Prostate gland (tissue), 2 donors: ENCODE data around the gene PLEKHB1. TPM values are rescaled to one million over a fixed set of nuclear protein-coding genes. Genes with fewer than 3 reads are reported as not detected.

Experiments
- DNase-seq: peaks from one replicate; pipeline ENCODE4 v3.0.0-alpha.2; 2019; ENCODE audit warnings: low spot score
- H3K27ac ChIP-seq, 2 donors: fragments of 200-600 bp; sonication (generic); 2 replicates each; pipeline ENCODE4 v1.5.1; 2017 to 2019
- H3K27me3 ChIP-seq: fragments of 200-600 bp; sonication (generic); replicated peaks from 2 replicates; pipeline ENCODE4 v1.5.1; 2019; ENCODE audit not compliant: insufficient read depth
- H3K36me3 ChIP-seq, 2 donors: fragments of 200-600 bp; sonication (generic); 1 replicate in 1 of 2; 2 replicates in 1 of 2; pipeline versions ENCODE4 v1.5.1 to v1.8.1; 2017 to 2019
- H3K4me1 ChIP-seq: fragments of 200-600 bp; sonication (generic); replicated peaks from 2 replicates; pipeline ENCODE4 v1.5.1; 2019
- H3K4me3 ChIP-seq, 2 donors: fragments of 200-600 bp; sonication (generic); 2 replicates each; pipeline ENCODE4 v1.5.1; 2017 to 2019
- H3K9me3 ChIP-seq: fragments of 200-600 bp; sonication (generic); 2 replicates; pipeline ENCODE4 v1.5.1; 2017
- CTCF ChIP-seq, 4 experiments: fragments of 200-600 bp in 2 of 4; fragments of 450-650 bp in 2 of 4; sonication (generic) in 2 of 4; IDR thresholded peaks; 1 replicate in 3 of 4; 2 replicates in 1 of 4; pipeline ENCODE4 v1.5.1; 2016 to 2019; ENCODE audit warnings: antibody characterized with exemption in 4 of 4, mild to moderate bottlenecking in 2 of 4, moderate library complexity in 2 of 4
- POLR2A ChIP-seq: fragments of 450-650 bp; IDR thresholded peaks from one replicate; pipeline ENCODE4 v1.6.1; 2016; ENCODE audit warnings: antibody characterized with exemption, mild to moderate bottlenecking
- POLR2AphosphoS5 ChIP-seq: sonication (generic); formaldehyde crosslinking; IDR thresholded peaks from one replicate; pipeline ENCODE4 v1.6.1; 2017; ENCODE audit warnings: antibody characterized with exemption
- WGBS: methylation state at CpG from one replicate; pipeline ENCODE4 v1.1.5; 2018; 5-methylcytosine and 5-hydroxymethylcytosine counted together
- intact Hi-C: fragments of 100-400 bp; cut with DNase I; formaldehyde crosslinking; loops from one replicate; pipeline ENCODE4 v1.14.2; 2022
- total RNA-seq, 2 donors: library from RNA; depleted of rRNA; stranded (reverse); fragments of >200 nt; gene quantifications; one replicate each; pipeline ENCODE4 v1.1.0, GENCODE V29; 2016

Gene PLEKHB1
- total RNA-seq, 2 donors from 2014 or later, result 30.8 to 64.9 TPM

GRCh38 chr11:73629907-73630306 lies 16.5 kb upstream of the PLEKHB1 start:
- Histone ChIP-seq H3K4me1 (no peaks in the 10 kb centered on the region), H3K27me3 (no peaks in the 10 kb centered on the region), H3K9me3 (no peaks in the 10 kb centered on the region), H3K36me3 (no peaks in the 10 kb centered on the region), H3K27ac (no peak overlapping the region), H3K4me3 (no peak overlapping the region)
- WGBS, result 79% methylated on average over 7 of the region's 7 CpGs
- intact Hi-C loops, result loop anchor here (10.0 kb wide), 1 partner anchor 225 kb away; no protein-coding TSS in a partner anchor
- no peak for TF ChIP-seq POLR2A
- no peak for TF ChIP-seq POLR2AphosphoS5
- no peak for TF ChIP-seq CTCF (IDR thresholded peaks at IDR 0.05)
- DNase-seq, result no peak

DNA sequence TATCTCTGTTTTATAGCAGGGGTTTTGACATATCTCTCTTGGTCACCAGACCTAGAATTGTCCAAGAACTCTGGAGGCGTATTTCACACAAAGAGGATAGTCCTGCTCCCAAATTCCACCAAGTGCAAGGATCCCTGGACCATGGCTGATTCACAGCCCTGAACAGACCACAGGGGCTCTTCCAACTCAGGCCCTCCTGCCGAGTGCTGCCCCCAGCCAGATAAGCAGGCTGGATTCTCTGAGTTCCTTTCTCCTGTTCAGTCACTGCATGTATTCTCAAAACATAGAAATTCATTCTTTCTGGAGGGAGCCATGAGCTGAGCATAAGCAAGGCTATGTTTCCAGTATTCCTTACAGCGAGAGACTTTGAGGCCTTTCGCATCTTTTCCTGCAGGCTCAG lies 13.4 kb upstream of the PLEKHB1 start:
- Histone ChIP-seq H3K4me1 (no peaks in the 10 kb centered on the region), H3K36me3 (no peaks in the 10 kb centered on the region), H3K27ac (no peak overlapping the region), H3K27me3 (no peaks in the 10 kb centered on the region), H3K9me3 (no peaks in the 10 kb centered on the region), H3K4me3 (no peak overlapping the region)
- DNase-seq, result no peak
- TF ChIP-seq POLR2A, result no peak
- TF ChIP-seq CTCF (IDR thresholded peaks at IDR 0.05), result no peak
- no peak for TF ChIP-seq POLR2AphosphoS5
- intact Hi-C loops, result no loop called here
- 97% methylated on average over 4 of the region's 4 CpGs for WGBS

GRCh38 chr11:73633999-73634398 lies 12.4 kb upstream of the PLEKHB1 start:
- Histone ChIP-seq H3K36me3 (no peaks in the 10 kb centered on the region), H3K9me3 (no peaks in the 10 kb centered on the region), H3K4me3 (no peak overlapping the region), H3K4me1 (no peaks in the 10 kb centered on the region), H3K27me3 (no peaks in the 10 kb centered on the region), H3K27ac (no peak overlapping the region)
- no peak for TF ChIP-seq POLR2A
- TF ChIP-seq POLR2AphosphoS5, result no peak
- TF ChIP-seq CTCF (IDR thresholded peaks at IDR 0.05), result no peak
- no peak for DNase-seq
- intact Hi-C loops, result no loop called here
- WGBS, result 96% methylated on average over 2 of the region's 2 CpGs

DNA sequence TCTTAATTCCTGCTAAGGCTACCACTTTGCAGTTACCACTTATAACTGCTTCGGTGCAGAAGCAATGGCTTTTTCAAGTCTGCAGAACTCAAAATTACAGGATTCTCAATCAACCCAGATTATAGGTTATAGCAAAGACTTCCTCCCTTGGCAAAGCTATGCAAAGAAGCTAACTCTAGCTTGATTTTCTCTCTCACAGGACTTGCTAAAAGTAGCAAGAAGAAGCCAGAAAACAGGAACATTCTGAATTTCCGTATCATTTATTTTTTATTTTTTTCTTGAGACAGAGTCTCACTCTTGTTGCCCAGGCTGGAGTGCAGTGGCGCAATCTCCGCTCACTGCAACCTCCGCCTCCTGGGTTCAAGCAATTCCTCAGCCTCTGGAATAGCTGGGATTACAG lies 10.7 kb upstream of the PLEKHB1 start:
- H3K9me3 ChIP-seq, result no peaks in the 10 kb centered on the region
- DNase-seq, result no peak
- TF ChIP-seq POLR2AphosphoS5 (no peak), CTCF (IDR thresholded peaks at IDR 0.05) (no peak), POLR2A (no peak)
- WGBS, result 91% methylated on average over 5 of the region's 5 CpGs
- no peaks in the 10 kb centered on the region for H3K27me3 ChIP-seq
- intact Hi-C loops, result no loop called here
- H3K36me3 ChIP-seq, result no peaks in the 10 kb centered on the region
- no peaks in the 10 kb centered on the region for H3K4me1 ChIP-seq
- no peak overlapping the region for H3K27ac ChIP-seq
- no peak overlapping the region for H3K4me3 ChIP-seq

- H3K9me3 ChIP-seq, result no peaks in the 10 kb centered on the region
- H3K4me3 ChIP-seq, result no peak overlapping the region
- intact Hi-C loops, result no loop called here
- no peak for DNase-seq
- no peak overlapping the region for H3K27ac ChIP-seq
- no peak for TF ChIP-seq POLR2A
- no peak for TF ChIP-seq POLR2AphosphoS5
- TF ChIP-seq CTCF (IDR thresholded peaks at IDR 0.05), result no peak
- no peaks in the 10 kb centered on the region for H3K4me1 ChIP-seq
- H3K27me3 ChIP-seq, result no peaks in the 10 kb centered on the region
- no peaks in the 10 kb centered on the region for H3K36me3 ChIP-seq
- WGBS, result 95% methylated on average over 5 of the region's 5 CpGs
Measured at GRCh38 chr11:73636249-73636648, 10.1 kb upstream of the PLEKHB1 start.
